NCI-H69 (cell line): ENCODE measurements around the gene PHF21A.
"Not testable (repeated sequence)": the region's sequence is repeated elsewhere in the genome, so short reads cannot be mapped to it uniquely, and the experiment has no call there.

Experiments
- DNase-seq: peaks from one replicate; lab custom pipeline; 2025; lab: John Stamatoyannopoulos, UW

Gene PHF21A

GRCh38 chr11:46120346-46121300 is 631 bp downstream of the PHF21A start:
- peak; percentile 91 for DNase-seq

DNA sequence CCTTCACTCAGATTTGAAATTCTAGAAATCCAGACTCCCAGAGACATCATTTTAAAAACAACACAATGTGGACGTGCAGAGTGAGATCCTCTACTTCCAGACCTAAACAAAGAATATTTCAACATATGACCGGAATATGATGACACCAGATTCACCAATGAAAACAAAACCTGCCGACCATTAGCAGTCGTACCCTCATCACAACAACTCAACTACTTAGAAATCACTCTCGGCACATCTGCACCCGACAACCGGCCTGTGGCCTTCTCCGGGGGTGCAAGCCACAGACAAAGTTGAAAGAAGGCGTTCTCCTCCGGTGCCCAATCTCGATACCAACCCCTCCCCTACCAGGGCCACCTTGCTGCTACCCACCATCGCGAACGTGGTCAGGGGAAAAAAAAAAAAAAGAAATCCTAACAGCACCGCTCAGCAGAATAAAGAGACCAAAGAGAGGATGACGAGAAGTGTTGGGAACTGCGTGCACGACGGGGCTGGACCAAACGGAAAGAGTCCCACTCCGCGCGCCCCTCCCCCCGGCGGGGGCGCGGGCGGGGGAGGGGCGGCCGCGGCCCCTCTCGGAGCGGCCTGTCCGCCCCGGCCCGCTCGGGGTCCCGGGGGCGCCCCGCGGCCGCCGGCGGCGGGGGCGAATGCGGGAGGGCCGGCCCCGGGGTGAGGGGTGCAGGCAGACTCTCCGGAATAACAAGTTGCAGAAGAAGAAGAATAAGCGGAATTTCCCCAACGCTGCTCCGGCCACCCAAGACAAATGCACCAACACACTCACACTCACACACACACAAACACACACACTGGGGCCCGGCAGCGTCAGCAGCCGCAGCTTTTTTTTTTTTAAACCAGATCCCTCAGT is 1.7 kb downstream of the PHF21A start:
- DNase-seq: peak; percentile 80

GRCh38 chr11:46118702-46119351 is 2.4 kb downstream of the PHF21A start:
- DNase-seq: no peak

GRCh38 chr11:46117842-46118241 is 3.4 kb downstream of the PHF21A start:
- DNase-seq: peak; percentile 39

GRCh38 chr11:46116712-46117037 is 4.6 kb downstream of the PHF21A start:
- DNase-seq: not testable (repeated sequence)

DNA sequence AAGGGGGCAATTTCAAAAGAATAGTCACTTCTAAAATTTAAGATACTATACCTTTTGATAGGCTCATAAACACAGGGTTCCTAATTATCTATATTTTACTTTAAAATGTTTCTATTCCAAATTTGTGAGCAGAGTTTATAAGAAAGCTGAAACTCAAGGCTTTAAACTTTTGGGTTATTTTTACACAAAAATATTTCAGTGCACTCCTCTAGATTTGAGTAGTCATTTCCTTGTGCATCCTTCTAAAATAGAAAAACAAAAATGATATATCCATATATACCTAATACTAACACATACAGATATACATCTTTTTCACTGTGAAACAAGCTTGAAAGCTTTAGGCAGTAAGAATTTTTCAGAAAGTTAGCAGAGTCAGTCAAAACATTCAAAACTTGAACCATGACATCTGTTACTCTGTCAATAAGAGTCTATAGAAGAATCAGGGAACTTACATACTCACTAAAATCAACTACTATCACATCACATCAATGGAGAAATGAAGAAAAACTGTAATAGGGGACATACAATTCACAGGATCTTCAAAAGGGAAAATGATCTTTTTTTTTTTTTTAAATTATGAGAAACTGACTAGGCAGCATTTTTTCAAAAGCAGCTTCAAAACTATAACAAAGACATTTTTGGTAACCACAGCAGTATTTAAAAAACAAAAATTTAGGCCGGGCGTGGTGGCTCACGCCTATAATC is 5.1 kb downstream of the PHF21A start:
- DNase-seq: no peak

DNA sequence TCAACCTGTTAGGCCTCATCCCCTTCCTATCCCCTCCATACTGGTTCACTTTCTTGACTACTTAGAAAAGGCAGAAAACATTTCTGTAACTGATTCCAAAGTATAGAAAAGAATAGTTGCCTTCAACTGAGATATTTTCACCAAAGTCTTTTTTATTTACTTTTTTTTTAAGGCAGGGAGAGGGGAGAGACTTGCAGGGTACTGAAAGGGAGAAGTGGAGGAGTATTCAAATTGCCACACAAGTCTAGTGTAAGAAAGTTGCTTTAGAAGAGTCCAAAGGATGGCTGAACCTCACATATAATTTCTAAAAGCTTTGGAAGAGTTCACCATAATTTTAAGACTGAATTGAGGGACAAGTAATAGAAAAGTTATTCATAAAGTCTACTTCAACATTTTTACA is 6.3 kb downstream of the PHF21A start:
- DNase-seq: no peak

DNA sequence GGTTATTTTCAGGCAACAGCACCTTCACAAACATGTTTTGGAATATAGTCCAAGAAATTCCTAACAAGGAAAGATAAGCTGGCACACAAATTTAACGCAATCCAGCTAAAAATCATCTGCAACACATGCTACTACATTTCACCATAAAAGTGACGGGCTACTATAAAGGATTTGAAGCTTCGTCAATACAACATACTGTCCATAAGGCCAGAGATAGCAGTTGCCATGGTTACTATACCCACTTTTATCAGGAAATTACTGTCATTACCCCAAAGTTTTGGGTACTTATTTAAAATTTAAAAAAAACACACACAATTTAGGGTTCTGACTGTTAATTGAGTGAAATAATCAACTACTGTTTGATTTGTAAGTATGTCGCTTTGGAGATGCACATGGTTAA is 6.9 kb downstream of the PHF21A start:
- no peak for DNase-seq

GRCh38 chr11:46112961-46113607 is 8.2 kb downstream of the PHF21A start:
- peak; percentile 81 for DNase-seq

GRCh38 chr11:46108751-46109150 is 12.5 kb downstream of the PHF21A start:
- no peak for DNase-seq

- DNase-seq: no peak
These were observed 13.5 kb downstream of the PHF21A start for GRCh38 chr11:46107780-46108179.

DNA sequence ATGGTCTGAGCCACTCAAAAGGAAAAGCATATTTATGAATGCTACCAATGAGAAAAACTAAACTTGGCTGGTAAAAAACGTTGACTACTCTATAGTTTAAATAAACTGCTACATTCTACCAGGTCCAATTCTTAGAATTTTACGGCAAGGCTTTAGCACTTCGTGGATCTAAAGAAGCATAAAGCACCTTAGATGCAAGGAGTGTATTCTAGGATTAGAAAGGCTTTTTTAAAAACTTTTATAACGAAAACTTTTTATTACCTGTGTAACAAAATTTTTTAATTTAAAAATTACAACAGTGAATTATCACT is 13.9 kb downstream of the PHF21A start:
- DNase-seq: no peak

DNA sequence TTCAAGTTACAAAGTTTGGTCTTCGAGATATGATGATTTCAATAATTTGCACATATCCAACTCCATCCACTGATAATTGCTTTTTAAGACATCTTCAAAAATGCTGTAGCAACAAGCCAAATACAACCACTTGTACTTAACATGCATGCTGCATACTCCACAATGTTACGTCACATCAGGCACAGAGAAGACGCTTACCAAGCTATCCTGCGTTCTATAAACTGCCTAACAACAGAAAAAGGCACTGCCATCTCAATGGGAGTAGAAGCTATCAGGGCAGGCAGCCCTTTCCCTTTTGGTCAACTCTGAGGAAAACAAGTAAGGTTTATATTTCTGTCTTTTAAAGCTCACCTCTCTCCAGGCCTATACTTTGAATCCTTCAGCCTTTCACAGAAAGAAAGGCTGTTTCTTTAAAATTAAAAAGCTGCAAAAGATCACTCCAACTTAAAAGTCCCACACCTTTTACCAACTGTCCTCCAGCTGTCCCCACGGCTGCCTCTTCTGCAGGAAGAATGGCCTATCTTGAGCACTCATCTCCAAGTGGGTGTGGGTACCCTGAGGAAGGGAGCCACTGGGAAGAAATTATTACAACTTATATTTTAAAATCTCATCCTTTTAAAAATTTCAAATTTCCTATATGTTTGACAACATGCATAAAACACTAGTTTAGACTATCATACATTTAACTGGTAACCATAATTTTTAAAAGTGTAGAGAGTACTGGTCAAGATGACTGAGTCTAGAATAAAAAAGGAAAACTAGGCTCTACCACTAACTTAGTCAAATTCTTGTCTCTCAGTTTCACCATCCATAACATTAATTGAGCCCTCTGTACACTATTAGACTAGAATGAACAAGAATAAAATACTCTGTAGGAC is 14.5 kb downstream of the PHF21A start:
- DNase-seq: no peak

DNA sequence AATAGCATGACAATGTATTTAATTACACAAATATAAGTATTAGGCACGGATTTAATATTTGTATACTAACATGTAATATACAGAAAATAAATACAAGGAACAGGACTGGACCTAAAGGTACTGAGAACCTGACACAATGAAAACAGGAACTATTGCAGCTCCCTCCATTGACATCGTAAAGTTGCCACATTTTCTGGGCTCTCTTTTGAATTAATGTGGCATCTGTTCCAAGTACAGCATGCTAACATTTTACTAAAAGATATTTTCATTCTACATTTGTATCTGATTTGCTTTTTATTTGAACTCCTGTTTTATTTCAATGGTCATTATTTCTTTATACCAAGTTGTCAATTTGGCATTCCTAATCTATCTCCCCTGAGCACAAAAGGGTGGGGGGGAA is 15.3 kb downstream of the PHF21A start:
- no peak for DNase-seq

GRCh38 chr11:46105134-46105628 is 16.1 kb downstream of the PHF21A start:
- DNase-seq: no peak

GRCh38 chr11:46102843-46103242 is 18.4 kb downstream of the PHF21A start:
- no peak for DNase-seq

GRCh38 chr11:46100670-46101069 is 20.6 kb downstream of the PHF21A start:
- no peak for DNase-seq

DNA sequence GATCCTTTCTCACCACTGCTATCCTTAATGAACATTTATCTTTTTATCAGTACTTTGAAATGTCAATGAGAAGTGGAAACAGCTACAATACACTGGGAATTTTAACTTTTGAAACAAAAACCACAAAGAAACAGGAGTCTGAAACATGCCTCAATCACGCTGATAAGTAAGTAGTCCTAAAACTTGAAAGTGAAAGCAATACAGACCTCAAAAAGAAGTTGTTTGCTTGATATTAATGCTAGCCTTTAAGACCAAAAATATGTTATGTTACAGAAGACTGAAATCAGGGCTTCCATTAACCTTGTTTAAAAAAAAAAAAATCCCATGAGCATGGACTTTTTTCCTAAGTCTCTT is 21.3 kb downstream of the PHF21A start:
- DNase-seq: no peak

- no peak for DNase-seq
These were observed 30.9 kb downstream of the PHF21A start for GRCh38 chr11:46090375-46090774.

DNA sequence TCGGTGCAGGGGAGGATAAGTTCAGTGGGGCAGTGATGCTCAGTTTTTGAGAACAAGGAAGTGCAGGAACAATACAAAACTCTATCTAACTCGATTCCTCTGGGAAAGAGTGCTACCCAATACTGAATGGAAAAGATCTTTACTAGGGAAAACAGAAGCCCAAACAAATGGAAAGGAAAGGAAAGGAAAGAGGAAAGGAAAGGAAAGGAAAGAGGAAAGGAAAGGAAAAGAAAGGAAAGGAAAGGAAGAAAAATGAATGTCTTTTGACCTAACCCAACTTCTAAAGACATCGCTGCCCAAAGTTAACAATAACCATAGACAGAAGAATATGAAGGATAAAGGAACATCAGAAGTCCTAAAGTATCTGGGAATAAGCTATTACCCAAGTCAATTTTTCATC is 41.6 kb downstream of the PHF21A start:
- no peak for DNase-seq
